Trophoblast cell (in vitro differentiated cells and primary cell): ENCODE results near the gene JAGN1.
A peak's percentile ranks its signal among the peaks of the same experiment; 100 is the strongest.

Experiments used
- DNase-seq, 2 donors: peaks; one replicate each; pipeline ENCODE4 v3.0.0-alpha.2; 2016
- H2AFZ ChIP-seq: 2 replicates; pipeline ENCODE4 v1.6.1; 2013; ENCODE audit warnings: low read length, moderate library complexity, mild to moderate bottlenecking; ENCODE audit not compliant: insufficient read depth, poor library complexity
- H2AK5ac ChIP-seq: 2 replicates; pipeline ENCODE4 v1.6.1; 2013; ENCODE audit warnings: mild to moderate bottlenecking, low read length
- H2BK120ac ChIP-seq: 2 replicates; pipeline ENCODE4 v1.6.1; 2013; ENCODE audit warnings: low read length, mild to moderate bottlenecking, moderate library complexity; ENCODE audit not compliant: insufficient read depth, poor library complexity
- H2BK12ac ChIP-seq: 2 replicates; pipeline ENCODE4 v1.6.1; 2013; ENCODE audit warnings: mild to moderate bottlenecking, low read length, moderate library complexity
- H2BK5ac ChIP-seq: 2 replicates; pipeline ENCODE4 v1.6.1; 2013; ENCODE audit warnings: low read length, low read depth, moderate library complexity, mild to moderate bottlenecking; ENCODE audit not compliant: poor library complexity
- H3K14ac ChIP-seq: 2 replicates; pipeline ENCODE4 v1.6.1; 2013; ENCODE audit warnings: mild to moderate bottlenecking, low read length
- H3K18ac ChIP-seq: 2 replicates; pipeline ENCODE4 v1.6.1; 2013; ENCODE audit warnings: mild to moderate bottlenecking, low read length
- H3K23ac ChIP-seq: 2 replicates; pipeline ENCODE4 v1.6.1; 2013; ENCODE audit warnings: low read length
- H3K27ac ChIP-seq: 2 replicates; pipeline ENCODE4 v1.5.1; 2013; ENCODE audit warnings: low read depth, mild to moderate bottlenecking, inconsistent platforms, low read length, moderate library complexity
- H3K27me3 ChIP-seq: 2 replicates; pipeline ENCODE4 v1.6.1; 2013; ENCODE audit warnings: inconsistent platforms, mild to moderate bottlenecking, low read length, moderate library complexity; ENCODE audit not compliant: insufficient read depth
- H3K36me3 ChIP-seq, 2 experiments: 1 replicate in 1 of 2; 2 replicates in 1 of 2; pipeline ENCODE4 v1.6.1; 2013; ENCODE audit warnings: low read length in 2 of 2, mild to moderate bottlenecking in 2 of 2, moderate library complexity in 1 of 2; ENCODE audit not compliant: insufficient read depth in 2 of 2, control insufficient read depth in 1 of 2
- H3K4ac ChIP-seq: 2 replicates; pipeline ENCODE4 v1.6.1; 2013; ENCODE audit warnings: low read depth, mild to moderate bottlenecking, low read length, moderate library complexity
- H3K4me1 ChIP-seq, 2 experiments: 1 replicate in 1 of 2; 2 replicates in 1 of 2; pipeline ENCODE4 v1.6.1; 2013; ENCODE audit warnings: low read length in 2 of 2, mild to moderate bottlenecking in 2 of 2, moderate library complexity in 1 of 2; ENCODE audit not compliant: insufficient read depth in 2 of 2, control insufficient read depth in 1 of 2
- H3K4me2 ChIP-seq: 2 replicates; pipeline ENCODE4 v1.6.1; 2013; ENCODE audit warnings: inconsistent platforms, mild to moderate bottlenecking, low read length, moderate library complexity
- H3K4me3 ChIP-seq: 2 replicates; pipeline ENCODE4 v1.5.1; 2013; ENCODE audit warnings: mild to moderate bottlenecking, low read depth, low read length, inconsistent platforms
- H3K79me1 ChIP-seq: one replicate; pipeline ENCODE4 v1.6.1; 2013; ENCODE audit warnings: low read length
- H3K79me2 ChIP-seq: 2 replicates; pipeline ENCODE4 v1.6.1; 2013; ENCODE audit warnings: low read length, mild to moderate bottlenecking; ENCODE audit not compliant: control insufficient read depth, insufficient read depth, poor library complexity
- H3K9ac ChIP-seq: 2 replicates; pipeline ENCODE4 v1.6.1; 2013; ENCODE audit warnings: mild to moderate bottlenecking, low read length
- H3K9me3 ChIP-seq: 2 replicates; pipeline ENCODE4 v1.6.1; 2013; ENCODE audit warnings: low read depth, mild to moderate bottlenecking, control low read depth, inconsistent platforms, low read length; ENCODE audit not compliant: insufficient read depth
- H4K12ac ChIP-seq: 2 replicates; pipeline ENCODE4 v1.6.1; 2013; ENCODE audit warnings: low read depth, mild to moderate bottlenecking, low read length, moderate library complexity
- H4K8ac ChIP-seq: 2 replicates; pipeline ENCODE4 v1.6.1; 2013; ENCODE audit warnings: low read depth, mild to moderate bottlenecking, low read length, moderate library complexity
- H4K91ac ChIP-seq: one replicate; pipeline ENCODE4 v1.6.1; 2013; ENCODE audit warnings: low read depth, mild to moderate bottlenecking, low read length, moderate library complexity
- WGBS: extraction: QIAGEN DNeasy Blood & Tissue Kit; methylation state at CpG from one replicate; pipeline ENCODE4 v1.1.7; 2013; ENCODE audit warnings: missing lambda C conversion rate; ENCODE audit not compliant: insufficient read length, insufficient coverage; ENCODE audit errors: extremely low coverage; 5-methylcytosine and 5-hydroxymethylcytosine counted together

The JAGN1 gene

GRCh38 chr3:9886328-9886727 is 4.1 kb upstream of the JAGN1 start:
- Histone ChIP-seq H3K27me3 (no peaks in the 10 kb centered on the region), H3K79me2 (peaks cover 5% of the 10 kb centered on the region), H3K4me3 (no peak overlapping the region), H4K8ac (no peak overlapping the region), H3K4ac (no peak overlapping the region), H4K91ac (peak overlapping the region; percentile 45), H2BK12ac (peak overlapping the region; percentile 79), H3K36me3 (no peaks in the 10 kb centered on the region), H4K12ac (no peak overlapping the region), H3K18ac (no peak overlapping the region), H3K9me3 (no peaks in the 10 kb centered on the region), H3K14ac (no peak overlapping the region), H3K23ac (no peak overlapping the region), H3K4me2 (no peak overlapping the region), H3K4me1 (peaks cover 0 to 6% of the 10 kb centered on the region in 2 experiments), H3K27ac (no peak overlapping the region), H2BK120ac (no peak overlapping the region), H2AK5ac (no peak overlapping the region), H3K9ac (no peak overlapping the region), H3K79me1 (peaks cover 15% of the 10 kb centered on the region), H2AFZ (no peak overlapping the region), H2BK5ac (no peak overlapping the region)
- no peak for DNase-seq

DNA sequence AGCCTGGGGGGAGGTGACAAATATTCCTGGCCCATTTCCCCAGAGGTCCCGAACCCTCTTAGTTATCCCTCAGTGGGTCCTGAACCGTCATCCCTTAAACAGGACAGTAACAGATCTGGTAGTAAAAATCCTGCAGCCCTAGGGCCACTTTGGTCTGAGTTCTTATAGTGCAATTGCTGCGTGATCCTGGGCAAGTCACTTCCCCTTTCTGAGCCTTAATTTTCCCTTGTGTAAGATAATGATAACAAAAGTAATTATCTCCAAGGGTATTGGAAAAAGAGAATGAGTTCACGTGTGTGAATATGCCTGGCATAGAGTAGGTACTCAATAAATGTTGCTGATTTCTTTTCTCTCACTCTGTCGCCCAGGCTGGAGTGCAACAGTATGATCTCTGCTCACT is 2.9 kb upstream of the JAGN1 start:
- no peak overlapping the region for H3K4ac ChIP-seq
- H2BK12ac ChIP-seq, result no peak overlapping the region
- no peak for DNase-seq
- no peak overlapping the region for H3K4me2 ChIP-seq
- H4K12ac ChIP-seq, result no peak overlapping the region
- H3K14ac ChIP-seq, result no peak overlapping the region
- no peaks in the 10 kb centered on the region for H3K9me3 ChIP-seq
- H3K4me3 ChIP-seq, result no peak overlapping the region
- H3K79me1 ChIP-seq, result peaks cover 15% of the 10 kb centered on the region
- H3K9ac ChIP-seq, result no peak overlapping the region
- H3K18ac ChIP-seq, result no peak overlapping the region
- H2AK5ac ChIP-seq, result no peak overlapping the region
- H3K27ac ChIP-seq, result no peak overlapping the region
- H4K8ac ChIP-seq, result no peak overlapping the region
- no peak overlapping the region for H2BK120ac ChIP-seq
- H3K4me1 ChIP-seq, result peaks cover 0 to 6% of the 10 kb centered on the region in 2 experiments
- no peak overlapping the region for H3K23ac ChIP-seq
- no peak overlapping the region for H4K91ac ChIP-seq
- peaks cover 0 to 1% of the 10 kb centered on the region in 2 experiments for H3K36me3 ChIP-seq
- peaks cover 5% of the 10 kb centered on the region for H3K79me2 ChIP-seq
- H3K27me3 ChIP-seq, result no peaks in the 10 kb centered on the region
- WGBS, result no CpG with 5 or more reads among the region's 5 CpGs
- no peak overlapping the region for H2AFZ ChIP-seq
- no peak overlapping the region for H2BK5ac ChIP-seq

- Histone ChIP-seq H3K14ac (no peak overlapping the region), H3K4ac (no peak overlapping the region), H3K79me1 (peaks cover 15% of the 10 kb centered on the region), H3K23ac (no peak overlapping the region), H3K36me3 (peaks cover 6 to 10% of the 10 kb centered on the region in 2 experiments), H3K9ac (no peak overlapping the region), H3K4me1 (peaks cover 0 to 6% of the 10 kb centered on the region in 2 experiments), H3K18ac (no peak overlapping the region), H3K9me3 (no peaks in the 10 kb centered on the region), H4K8ac (no peak overlapping the region), H2BK120ac (no peak overlapping the region), H4K12ac (no peak overlapping the region), H2BK12ac (no peak overlapping the region), H2BK5ac (no peak overlapping the region), H2AK5ac (no peak overlapping the region), H2AFZ (no peak overlapping the region), H3K4me2 (no peak overlapping the region), H3K79me2 (peaks cover 5% of the 10 kb centered on the region), H3K27ac (no peak overlapping the region), H3K4me3 (no peak overlapping the region), H3K27me3 (no peaks in the 10 kb centered on the region), H4K91ac (no peak overlapping the region)
- DNase-seq, result no peak
- no CpG with 5 or more reads among the region's 3 CpGs for WGBS
These were observed 1.9 kb upstream of the JAGN1 start for GRCh38 chr3:9888540-9888939.

- peaks cover 5% of the 10 kb centered on the region for H3K79me2 ChIP-seq
- peaks cover 11% of the 10 kb centered on the region for H3K79me1 ChIP-seq
- H2BK12ac ChIP-seq, result no peak overlapping the region
- H3K14ac ChIP-seq, result no peak overlapping the region
- no peaks in the 10 kb centered on the region for H3K4me1 ChIP-seq
- H2BK120ac ChIP-seq, result no peak overlapping the region
- WGBS, result no CpG with 5 or more reads among the region's 5 CpGs
- no peak overlapping the region for H3K27ac ChIP-seq
- no peak overlapping the region for H3K18ac ChIP-seq
- H4K91ac ChIP-seq, result no peak overlapping the region
- DNase-seq, result no peak
- no peak overlapping the region for H3K4ac ChIP-seq
- no peak overlapping the region for H3K4me2 ChIP-seq
- no peak overlapping the region for H2BK5ac ChIP-seq
- peaks cover 6 to 10% of the 10 kb centered on the region in 2 experiments for H3K36me3 ChIP-seq
- no peak overlapping the region for H4K12ac ChIP-seq
- H2AK5ac ChIP-seq, result no peak overlapping the region
- no peak overlapping the region for H3K4me3 ChIP-seq
- H3K9ac ChIP-seq, result no peak overlapping the region
- H3K23ac ChIP-seq, result no peak overlapping the region
- H2AFZ ChIP-seq, result no peak overlapping the region
- no peak overlapping the region for H4K8ac ChIP-seq
- no peaks in the 10 kb centered on the region for H3K27me3 ChIP-seq
- H3K9me3 ChIP-seq, result no peaks in the 10 kb centered on the region
These were observed 1.0 kb upstream of the JAGN1 start for GRCh38 chr3:9889405-9889804.
